ENCODE measurements around the gene SYTL3.

SYTL3 gene

GRCh38 chr6:158765499-158766068 lies 115.7 kb downstream of the SYTL3 start:
- no peak for TF ChIP-seq CTCF (conservative IDR thresholded peaks at IDR 0.05; ENCODE audit: low read length)
- no peak overlapping the region for H3K4me3 ChIP-seq (ENCODE audit: low read length)
- no peak for DNase-seq (ENCODE audit: low read depth)

GRCh38 chr6:158766621-158767455 lies 117.0 kb downstream of the SYTL3 start:
- TF ChIP-seq CTCF (conservative IDR thresholded peaks at IDR 0.05; ENCODE audit: low read length), result no peak
- no peak for DNase-seq (ENCODE audit: low read depth)

GRCh38 chr6:158767709-158768108 lies 117.9 kb downstream of the SYTL3 start:
- no peak overlapping the region for H3K4me3 ChIP-seq (ENCODE audit: low read length)
- no peak for DNase-seq (ENCODE audit: low read depth)
- TF ChIP-seq CTCF (conservative IDR thresholded peaks at IDR 0.05; ENCODE audit: low read length), result no peak

More at GRCh38 chr6:158766621-158767455, 117.0 kb downstream of the SYTL3 start:
- H3K4me3 ChIP-seq (ENCODE audit: low read length), result no peak overlapping the region

- H3K4me3 ChIP-seq (ENCODE audit: low read length), result no peak overlapping the region
- no peak for TF ChIP-seq CTCF (conservative IDR thresholded peaks at IDR 0.05; ENCODE audit: low read length)
- DNase-seq (ENCODE audit: low read depth), result no peak
Observed at GRCh38 chr6:158768436-158768835, 118.6 kb downstream of the SYTL3 start.

- no peak for TF ChIP-seq CTCF (conservative IDR thresholded peaks at IDR 0.05; ENCODE audit: low read length)
- DNase-seq (ENCODE audit: low read depth), result no peak
- no peak overlapping the region for H3K4me3 ChIP-seq (ENCODE audit: low read length)
Observed at GRCh38 chr6:158769234-158769770, 119.4 kb downstream of the SYTL3 start.

- DNase-seq (ENCODE audit: low read depth), result no peak
- no peak for TF ChIP-seq CTCF (conservative IDR thresholded peaks at IDR 0.05; ENCODE audit: low read length)
- no peak overlapping the region for H3K4me3 ChIP-seq (ENCODE audit: low read length)
Observed at GRCh38 chr6:158769771-158770432, 120.0 kb downstream of the SYTL3 start.

Measured in AG10803 (cell line).